DOHH2 (cell line): ENCODE data around the gene RUNX2.

Experiments used
- H3F3A ChIP-seq: fragments of 200-600 bp; sonication (generic), shearing (Covaris generic); 2 replicates; pipeline ENCODE4 v1.6.0; 2016; ENCODE audit warnings: antibody characterized with exemption, mild to moderate bottlenecking; ENCODE audit not compliant: control insufficient read depth, insufficient read depth
- H3K27ac ChIP-seq: fragments of 200-600 bp; sonication (generic); 2 replicates; pipeline ENCODE4 v1.5.1; 2014; ENCODE audit warnings: low read depth, mild to moderate bottlenecking, low read length, moderate library complexity
- H3K27me3 ChIP-seq: fragments of 200-600 bp; sonication (generic); 2 replicates; pipeline ENCODE4 v1.6.1; 2014; ENCODE audit warnings: mild to moderate bottlenecking, low read length, mixed read lengths; ENCODE audit not compliant: control insufficient read depth
- H3K36me3 ChIP-seq: fragments of 200-600 bp; sonication (generic); 2 replicates; pipeline ENCODE4 v1.6.1; 2014; ENCODE audit warnings: mild to moderate bottlenecking, low read length, moderate library complexity, mixed read lengths; ENCODE audit not compliant: control insufficient read depth
- H3K4me1 ChIP-seq: fragments of 200-600 bp; sonication (generic); 2 replicates; pipeline ENCODE4 v1.6.1; 2014; ENCODE audit warnings: mild to moderate bottlenecking, low read length, mixed read lengths; ENCODE audit not compliant: control insufficient read depth
- H3K4me2 ChIP-seq: fragments of 200-600 bp; sonication (generic); 2 replicates; pipeline ENCODE4 v1.6.0; 2014; ENCODE audit warnings: mild to moderate bottlenecking, low read length, moderate library complexity
- H3K4me3 ChIP-seq: fragments of 200-600 bp; sonication (generic); 2 replicates; pipeline ENCODE4 v1.5.1; 2014; ENCODE audit warnings: mild to moderate bottlenecking, low read length, mixed read lengths
- H3K79me2 ChIP-seq: fragments of 200-600 bp; sonication (generic); 2 replicates; pipeline ENCODE4 v1.6.1; 2014; ENCODE audit warnings: mild to moderate bottlenecking, low read length, mixed read lengths; ENCODE audit not compliant: control insufficient read depth
- H3K9me2 ChIP-seq: fragments of 200-600 bp; sonication (generic); replicated peaks from 2 replicates; pipeline ENCODE4 v1.6.1; 2014; ENCODE audit warnings: mild to moderate bottlenecking, low read length, mixed read lengths; ENCODE audit not compliant: control insufficient read depth
- H3K9me3 ChIP-seq: fragments of 200-600 bp; sonication (generic); 2 replicates; pipeline ENCODE4 v1.6.1; 2014; ENCODE audit warnings: antibody characterized with exemption, low read length, mixed read lengths; ENCODE audit not compliant: control insufficient read depth, insufficient read depth
- H4K20me1 ChIP-seq: fragments of 200-600 bp; sonication (generic); 2 replicates; pipeline ENCODE4 v1.6.0; 2014; ENCODE audit warnings: low read depth, mild to moderate bottlenecking, antibody characterized with exemption, low read length, moderate library complexity; ENCODE audit not compliant: control insufficient read depth, insufficient read depth
- CTCF ChIP-seq: fragments of 200-600 bp; sonication (generic); IDR thresholded peaks from one replicate; pipeline ENCODE4 v1.5.1; 2014; ENCODE audit warnings: antibody characterized with exemption, mild to moderate bottlenecking, low read depth, low read length; ENCODE audit not compliant: poor library complexity, severe bottlenecking
- EZH2phosphoT487 ChIP-seq: fragments of 200-600 bp; sonication (generic); IDR thresholded peaks from 2 replicates; pipeline ENCODE4 v1.6.1; 2017; ENCODE audit warnings: borderline replicate concordance, mild to moderate bottlenecking, antibody characterized with exemption, low read length, moderate library complexity, mixed read lengths

Gene RUNX2

GRCh38 chr6:45574014-45574461 lies 245.9 kb downstream of the RUNX2 start:
- Histone ChIP-seq H3K4me1 (no peaks in the 10 kb centered on the region), H3K79me2 (no peaks in the 10 kb centered on the region), H3K9me2 (no peaks in the 10 kb centered on the region), H3F3A (no peaks in the 10 kb centered on the region), H3K9me3 (no peaks in the 10 kb centered on the region), H3K4me3 (no peak overlapping the region), H4K20me1 (no peaks in the 10 kb centered on the region), H3K27me3 (no peaks in the 10 kb centered on the region), H3K27ac (no peak overlapping the region), H3K36me3 (no peaks in the 10 kb centered on the region), H3K4me2 (no peak overlapping the region)
- TF ChIP-seq CTCF (no peak), EZH2phosphoT487 (no peak)

- no peaks in the 10 kb centered on the region for H3K27me3 ChIP-seq
- no peaks in the 10 kb centered on the region for H4K20me1 ChIP-seq
- no peak overlapping the region for H3K4me2 ChIP-seq
- no peak overlapping the region for H3K27ac ChIP-seq
- no peak overlapping the region for H3K4me3 ChIP-seq
- no peaks in the 10 kb centered on the region for H3K4me1 ChIP-seq
- no peak for TF ChIP-seq EZH2phosphoT487
- TF ChIP-seq CTCF, result no peak
- no peaks in the 10 kb centered on the region for H3K79me2 ChIP-seq
- H3K9me3 ChIP-seq, result no peaks in the 10 kb centered on the region
- H3K9me2 ChIP-seq, result no peaks in the 10 kb centered on the region
- H3F3A ChIP-seq, result no peaks in the 10 kb centered on the region
- no peaks in the 10 kb centered on the region for H3K36me3 ChIP-seq
These were observed 246.8 kb downstream of the RUNX2 start for GRCh38 chr6:45574885-45575284.

- Histone ChIP-seq H3K79me2 (no peaks in the 10 kb centered on the region), H3K27me3 (no peaks in the 10 kb centered on the region), H3K4me3 (no peak overlapping the region), H3F3A (no peaks in the 10 kb centered on the region), H3K36me3 (no peaks in the 10 kb centered on the region), H3K27ac (no peak overlapping the region), H3K4me1 (no peaks in the 10 kb centered on the region), H4K20me1 (no peaks in the 10 kb centered on the region), H3K4me2 (no peak overlapping the region), H3K9me3 (no peaks in the 10 kb centered on the region), H3K9me2 (no peaks in the 10 kb centered on the region)
- no peak for TF ChIP-seq EZH2phosphoT487
- TF ChIP-seq CTCF, result no peak
These were observed 248.8 kb downstream of the RUNX2 start for GRCh38 chr6:45576648-45577624.
